ENCODE results near the gene AHDC1. TPM values are rescaled to one million over a fixed set of nuclear protein-coding genes. Genes with fewer than 3 reads are reported as not detected.

Gene AHDC1
- polyA plus RNA-seq, 2 of the 4 experiments (the other 2 are of a cell fraction), result 1.3 to 11.5 TPM

DNA sequence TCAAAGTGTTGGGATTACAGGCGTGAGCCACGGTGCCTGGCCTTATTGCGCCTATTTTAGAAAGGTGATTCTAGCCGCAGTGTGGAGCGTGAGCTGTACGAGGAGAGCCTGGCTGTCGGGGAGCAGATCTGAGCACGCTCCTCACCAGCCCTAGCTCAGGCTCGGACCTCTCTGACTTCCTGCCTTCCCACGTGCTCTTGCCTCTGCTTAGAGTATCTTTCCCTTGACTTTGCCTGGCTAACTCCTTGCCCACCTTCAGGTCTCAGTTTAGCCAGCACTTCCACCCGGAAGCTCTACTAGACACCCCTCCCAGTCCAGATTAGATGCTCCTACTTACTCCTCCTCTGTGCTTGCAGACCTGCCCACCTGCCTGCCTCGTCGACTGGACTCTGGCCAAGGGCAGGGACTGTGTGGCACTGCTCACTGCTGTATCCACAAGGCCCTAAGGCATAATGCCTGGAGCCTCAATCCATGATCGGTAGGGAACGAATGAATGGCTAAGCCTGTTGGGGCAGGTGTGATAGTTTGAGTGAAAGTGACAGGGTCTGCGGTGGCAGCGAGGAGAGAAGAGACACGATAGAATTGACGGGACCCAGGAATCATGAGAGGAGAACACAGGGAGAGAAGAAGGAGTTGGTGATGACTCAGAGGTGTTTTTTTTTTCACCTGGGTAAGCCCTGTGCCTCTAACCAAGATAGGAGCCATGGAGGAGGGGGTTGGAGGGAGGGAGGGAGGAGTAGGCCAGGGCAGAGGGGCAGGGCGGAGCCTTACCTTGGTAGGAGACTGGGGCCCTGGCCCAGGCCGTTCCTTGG is 85.8 kb downstream of the AHDC1 start:
- no peak for DNase-seq (ENCODE audit: low read depth in 1 of 2, low spot score in 1 of 2)
- no peak overlapping the region for H3K27ac ChIP-seq
- WGBS (ENCODE audit: missing lambda C conversion rate), result 82% methylated on average over 21 of the region's 21 CpGs
- FAIRE-seq, result no peak
- no peak overlapping the region for H3K4me3 ChIP-seq
- POLR2A ChIA-PET, result no interaction called here
- ATAC-seq, result no peak
- H3K9me3 ChIP-seq, result no peaks in the 10 kb centered on the region
- TF ChIP-seq, protein P1, sequence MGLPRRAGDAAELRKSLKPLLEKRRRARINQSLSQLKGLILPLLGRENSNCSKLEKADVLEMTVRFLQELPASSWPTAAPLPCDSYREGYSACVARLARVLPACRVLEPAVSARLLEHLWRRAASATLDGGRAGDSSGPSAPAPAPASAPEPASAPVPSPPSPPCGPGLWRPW (IDR thresholded peaks at IDR 0.05), result no peak
- TF ChIP-seq MYC (IDR thresholded peaks at IDR 0.05; ENCODE audit: borderline replicate concordance, low read length) (no peak), EP300 (IDR thresholded peaks at IDR 0.05) (no peak), CHD4 (IDR thresholded peaks at IDR 0.05; ENCODE audit: borderline replicate concordance) (no peak), ELK1 (IDR thresholded peaks at IDR 0.05; ENCODE audit: low read depth, low read length) (no peak), RFX5 (IDR thresholded peaks at IDR 0.05) (no peak), ZC3H11A (IDR thresholded peaks at IDR 0.05) (no peak), TFCP2L1 (CRISPR knock-in tag; IDR thresholded peaks at IDR 0.05) (no peak), HOXB5 (CRISPR knock-in tag; IDR thresholded peaks at IDR 0.05) (no peak), TP53 (CRISPR knock-in tag; IDR thresholded peaks at IDR 0.05) (no peak), FOSL2 (IDR thresholded peaks at IDR 0.05) (no peak), FOSL2 (CRISPR knock-in tag; IDR thresholded peaks at IDR 0.05) (no peak), SREBF2 (IDR thresholded peaks at IDR 0.05) (no peak), FOSB (CRISPR knock-in tag; IDR thresholded peaks at IDR 0.05) (no peak), CHD2 (IDR thresholded peaks at IDR 0.05; ENCODE audit: low read length, partially characterized antibody) (no peak)
- CTCF ChIA-PET, result interaction anchor here (1.4 kb wide), 1 partner anchor 50 kb away, joined by 5 read pairs; no protein-coding TSS in a partner anchor
- H3K4me2 ChIP-seq, result no peak overlapping the region
- 0 out of 3 replicates have a peak, but pooled peaks cover 3% of the 10 kb centered on the region for H3K4me1 ChIP-seq

DNA sequence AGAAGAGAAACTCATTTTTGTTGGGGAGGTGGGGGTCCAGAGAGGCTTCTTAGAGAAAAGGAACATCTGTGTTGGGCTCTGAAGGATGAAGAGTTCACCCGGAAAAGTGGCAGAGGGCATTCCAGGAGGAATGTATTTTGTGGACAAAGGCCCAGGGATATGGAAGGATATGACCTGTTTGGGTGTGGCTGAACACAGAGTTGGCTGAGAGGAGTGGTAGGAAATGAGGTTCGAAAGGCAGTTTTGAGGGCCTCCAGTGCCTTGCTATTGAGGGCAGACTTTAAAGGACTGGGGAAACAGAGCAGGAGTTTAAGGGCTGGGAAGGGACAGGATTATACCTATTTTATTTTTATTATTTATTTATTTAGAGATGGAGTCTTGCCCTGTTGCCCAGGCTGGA is 86.6 kb downstream of the AHDC1 start:
- FAIRE-seq, result no peak
- no peak for TF ChIP-seq EHMT2 (IDR thresholded peaks at IDR 0.05; ENCODE audit: low read depth)
- TF ChIP-seq, protein P2, sequence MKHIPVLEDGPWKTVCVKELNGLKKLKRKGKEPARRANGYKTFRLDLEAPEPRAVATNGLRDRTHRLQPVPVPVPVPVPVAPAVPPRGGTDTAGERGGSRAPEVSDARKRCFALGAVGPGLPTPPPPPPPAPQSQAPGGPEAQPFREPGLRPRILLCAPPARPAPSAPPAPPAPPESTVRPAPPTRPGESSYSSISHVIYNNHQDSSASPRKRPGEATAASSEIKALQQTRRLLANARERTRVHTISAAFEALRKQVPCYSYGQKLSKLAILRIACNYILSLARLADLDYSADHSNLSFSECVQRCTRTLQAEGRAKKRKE (CRISPR knock-in tag; IDR thresholded peaks at IDR 0.05; ENCODE audit: low read depth), result no peak
- no peak for TF ChIP-seq TP53 (CRISPR knock-in tag; IDR thresholded peaks at IDR 0.05)
- no peak for TF ChIP-seq FOSL2 (IDR thresholded peaks at IDR 0.05)
- TF ChIP-seq FOSL2 (CRISPR knock-in tag; IDR thresholded peaks at IDR 0.05), result no peak
- no peak for TF ChIP-seq SMC3 (IDR thresholded peaks at IDR 0.05)
- TF ChIP-seq ZFP36 (IDR thresholded peaks at IDR 0.05; ENCODE audit: borderline replicate concordance, partially characterized antibody), result no peak
- no peak for TF ChIP-seq HDAC2 (IDR thresholded peaks at IDR 0.05)
- TF ChIP-seq POLR2A (IDR thresholded peaks at IDR 0.05; ENCODE audit: low read length), result no peak
- no peak for TF ChIP-seq ELK1 (IDR thresholded peaks at IDR 0.05; ENCODE audit: low read depth, low read length)
- no peak for TF ChIP-seq REST (IDR thresholded peaks at IDR 0.05)
- TF ChIP-seq POLR2AphosphoS2 (conservative IDR thresholded peaks at IDR 0.05; ENCODE audit: low read length), result no peak
- no peak for TF ChIP-seq RFX5 (IDR thresholded peaks at IDR 0.05)
- ATAC-seq, result no peak
- no peak for DNase-seq (ENCODE audit: low read depth in 1 of 2, low spot score in 1 of 2)
- Histone ChIP-seq H3K27ac (no peak overlapping the region), H3K4me2 (no peak overlapping the region), H3K4me1 (no peaks in the 10 kb centered on the region), H3K9me3 (no peaks in the 10 kb centered on the region), H3K4me3 (no peak overlapping the region)
- 71% methylated on average over 2 of the region's 2 CpGs for WGBS (ENCODE audit: missing lambda C conversion rate)
- ChIA-PET POLR2A (no interaction called here), CTCF (interaction anchor here (1.4 to 1.7 kb wide), 2 partner anchors 9 to 51 kb away, joined by 5 read pairs; no protein-coding TSS in a partner anchor)

All from A549 (cell line).